Activated gamma-delta T cell treated with anti-CD3 and anti-CD28 coated beads, Interleukin-2, amount 50 U/mL, for 16 hours (primary cell): ENCODE results near the gene CCL16.
"Not testable (repeated sequence)": the region's sequence is repeated elsewhere in the genome, so short reads cannot be mapped to it uniquely, and the experiment has no call there.

Source experiments
- DNase-seq: peaks from one replicate; pipeline ENCODE4 v3.0.0-alpha.2; 2020; ENCODE audit warnings: low read depth

CCL16 gene

DNA sequence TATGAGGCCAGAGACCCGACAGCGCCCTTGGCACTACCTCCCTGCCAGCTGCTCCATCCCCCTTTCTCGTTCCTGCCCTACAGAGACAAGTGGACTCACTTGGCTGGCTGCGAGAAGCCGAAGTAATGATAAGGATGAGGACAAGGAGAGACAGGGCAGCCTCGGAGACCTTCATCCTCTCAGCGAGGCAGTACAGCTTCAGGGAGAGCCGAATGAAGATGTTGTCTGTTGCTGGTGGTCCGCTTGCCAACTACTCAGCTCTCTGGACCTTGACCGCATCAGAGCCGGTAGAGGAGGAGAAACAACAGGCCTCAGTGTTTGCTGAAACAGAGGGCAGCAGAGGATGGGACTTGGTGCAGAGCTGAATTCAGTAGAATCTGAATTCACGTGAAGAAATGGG is at the start of gene CCL16:
Gene CCL16 (minus strand): TSS at position 252 of the 400 bp plus-strand sequence. CDS start 77 bp downstream, at position 175.
- DNase-seq = no peak

- DNase-seq = no peak
Measured at GRCh38 chr17:36030956-36031355, 49.7 kb upstream of the CCL16 start.

GRCh38 chr17:36027761-36028160 is 46.5 kb upstream of the CCL16 start:
- DNase-seq = no peak

- DNase-seq = no peak
Measured at GRCh38 chr17:36024106-36024869, 43.0 kb upstream of the CCL16 start.

GRCh38 chr17:36019423-36019822 is 38.1 kb upstream of the CCL16 start:
- DNase-seq = no peak

DNA sequence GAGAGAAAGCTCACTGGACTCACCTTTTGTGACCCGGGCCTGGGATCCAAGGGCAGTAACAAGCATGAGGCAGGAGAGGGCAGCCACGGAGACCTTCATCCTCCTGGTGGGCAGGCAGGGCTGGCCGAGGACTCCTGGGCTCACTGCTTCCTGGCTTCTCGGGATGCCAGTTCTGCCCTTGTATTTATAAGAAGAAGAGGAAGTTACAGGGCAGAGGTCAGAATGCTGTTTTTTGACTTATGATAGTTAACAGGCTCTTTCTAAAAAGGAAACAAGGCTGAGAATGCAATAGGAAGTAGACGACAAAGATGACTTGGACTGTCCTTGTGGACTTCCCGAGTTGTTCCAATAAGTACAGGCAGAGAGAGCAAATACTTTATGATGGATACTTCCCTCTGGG is 36.5 kb upstream of the CCL16 start, which contains the start of gene CCL23:
Gene CCL23 (minus strand): TSS at position 174 of the 400 bp plus-strand sequence. CDS start 75 bp downstream, at position 99.
- DNase-seq = no peak

GRCh38 chr17:36016555-36016954 is 35.3 kb upstream of the CCL16 start:
- DNase-seq = no peak

DNA sequence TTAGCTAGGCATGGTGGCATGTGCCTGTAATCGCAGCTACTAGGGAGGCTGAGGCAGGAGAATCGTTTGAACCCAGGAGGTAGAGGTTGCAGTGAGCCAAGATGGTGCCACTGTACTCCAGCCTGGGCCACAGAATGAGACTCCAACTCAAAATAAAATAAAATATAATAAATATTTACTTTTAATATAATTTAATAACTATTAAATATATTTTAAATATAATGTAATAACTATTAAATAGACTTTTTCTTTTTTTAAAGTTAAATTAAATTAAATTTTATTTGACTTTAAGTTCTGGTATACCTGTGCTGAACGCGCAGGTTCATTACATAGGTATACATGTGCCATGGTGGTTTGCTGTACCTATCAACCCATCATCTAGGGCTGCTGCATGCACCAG is 34.6 kb upstream of the CCL16 start:
- DNase-seq = not testable (repeated sequence)

- no peak for DNase-seq
Measured at GRCh38 chr17:36014946-36015345, 33.6 kb upstream of the CCL16 start.

GRCh38 chr17:36011201-36011600 is 29.9 kb upstream of the CCL16 start:
- no peak for DNase-seq

- DNase-seq = no peak
Measured at GRCh38 chr17:36008998-36009665, 27.8 kb upstream of the CCL16 start.

GRCh38 chr17:36004594-36005108 is 23.4 kb upstream of the CCL16 start:
- no peak for DNase-seq

DNA sequence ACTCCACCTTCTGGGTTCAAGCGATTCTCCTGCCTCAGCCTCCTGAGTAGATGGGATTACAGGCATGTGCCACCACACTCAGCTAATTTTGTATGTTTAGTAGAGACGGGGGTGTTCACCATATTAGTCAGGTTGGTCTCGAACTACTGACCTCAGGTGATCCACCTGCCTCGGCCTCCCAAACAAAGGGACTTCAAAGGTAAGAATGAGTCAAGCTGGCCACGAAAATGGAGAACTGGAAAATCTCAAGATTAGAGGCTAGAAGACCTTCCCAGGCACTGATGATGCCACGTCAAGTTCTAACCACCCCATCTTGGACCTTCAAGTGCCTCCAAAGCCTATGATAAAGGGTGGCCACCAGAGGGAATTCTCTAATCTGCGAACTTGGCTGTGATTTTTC is 21.3 kb upstream of the CCL16 start:
- no peak for DNase-seq

- no peak for DNase-seq
Measured at GRCh38 chr17:36001862-36002603, 20.7 kb upstream of the CCL16 start.

DNA sequence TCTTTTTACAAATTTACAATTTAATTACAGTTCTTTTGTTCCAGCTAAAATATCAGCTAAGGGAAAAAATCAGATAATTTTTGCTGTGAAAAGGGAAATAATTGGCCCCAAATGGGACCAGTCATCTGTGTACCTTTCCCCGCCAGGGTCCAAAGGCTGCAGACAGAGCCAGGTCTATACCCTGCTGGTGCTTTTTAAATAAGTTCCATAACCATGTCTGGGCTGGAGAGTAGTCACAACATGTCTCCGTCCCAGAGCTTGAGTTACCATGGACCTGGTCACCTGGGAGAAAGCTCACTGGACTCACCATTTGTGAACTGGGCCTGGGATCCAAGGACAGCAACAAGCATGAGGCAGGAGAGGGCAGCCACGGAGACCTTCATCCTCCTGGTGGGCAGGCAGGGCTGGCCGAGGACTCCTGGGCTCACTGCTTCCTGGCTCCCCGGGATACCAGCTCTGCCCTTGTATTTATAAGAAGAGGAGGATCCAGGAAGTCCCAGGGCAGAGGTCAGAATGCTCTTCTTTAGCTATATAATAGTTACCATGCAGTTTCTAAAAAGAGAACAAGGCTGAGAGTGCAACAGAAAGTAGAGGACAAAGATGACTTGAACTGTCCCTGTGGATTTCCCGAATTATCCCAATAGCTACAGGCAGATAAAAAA is 19.9 kb upstream of the CCL16 start, which contains the start of gene CCL15:
Gene CCL15 (minus strand): TSS at position 444 of the 662 bp plus-strand sequence. CDS start 61 bp downstream, at position 383.
- DNase-seq = no peak

GRCh38 chr17:36000732-36001109 is 19.4 kb upstream of the CCL16 start:
- DNase-seq = no peak

DNA sequence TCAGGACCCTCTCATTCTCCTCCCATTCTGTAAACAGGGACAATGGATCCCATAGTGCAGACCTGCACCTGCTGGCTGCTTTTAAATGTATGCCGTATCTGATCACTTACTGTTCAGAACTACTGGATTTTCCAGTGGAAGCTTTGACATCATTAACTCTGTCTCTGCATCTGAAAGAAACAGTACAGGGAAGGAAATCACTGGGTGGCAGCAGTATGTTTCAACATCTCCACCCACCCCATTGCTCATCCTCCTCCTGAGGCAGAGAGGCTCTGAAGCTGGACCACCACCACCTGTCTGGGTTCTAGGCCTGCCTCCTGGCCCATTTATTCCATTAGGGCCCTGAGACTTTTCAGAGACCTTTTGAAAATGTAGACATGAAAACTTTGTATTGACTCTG is 17.5 kb upstream of the CCL16 start:
- DNase-seq = no peak

DNA sequence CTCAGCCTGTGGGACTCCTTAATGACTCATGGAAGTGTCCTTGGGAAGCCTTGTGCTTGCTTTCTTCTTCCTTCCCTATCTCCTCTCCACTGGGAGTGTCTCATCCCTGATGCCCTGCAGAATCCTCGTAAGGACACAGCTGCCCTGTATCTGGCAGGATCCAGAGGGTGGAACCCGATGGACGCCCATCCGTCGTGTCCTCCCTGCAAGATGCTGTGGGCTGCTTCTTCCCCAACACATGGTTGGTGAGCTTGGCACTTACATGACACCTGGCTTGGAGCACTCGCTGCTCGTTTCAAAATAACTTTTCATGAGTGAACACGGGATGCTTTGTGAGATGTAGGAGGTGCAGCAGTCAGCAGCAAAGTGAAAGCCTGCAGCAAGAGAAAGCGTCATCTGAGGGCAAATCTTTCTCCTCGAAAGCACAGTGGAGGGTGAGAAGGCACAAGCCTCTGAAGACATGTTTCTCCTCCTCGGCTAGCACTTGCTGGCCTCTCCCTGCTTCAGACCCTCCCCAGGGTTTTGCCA is 16.8 kb upstream of the CCL16 start:
- DNase-seq = no peak

DNA sequence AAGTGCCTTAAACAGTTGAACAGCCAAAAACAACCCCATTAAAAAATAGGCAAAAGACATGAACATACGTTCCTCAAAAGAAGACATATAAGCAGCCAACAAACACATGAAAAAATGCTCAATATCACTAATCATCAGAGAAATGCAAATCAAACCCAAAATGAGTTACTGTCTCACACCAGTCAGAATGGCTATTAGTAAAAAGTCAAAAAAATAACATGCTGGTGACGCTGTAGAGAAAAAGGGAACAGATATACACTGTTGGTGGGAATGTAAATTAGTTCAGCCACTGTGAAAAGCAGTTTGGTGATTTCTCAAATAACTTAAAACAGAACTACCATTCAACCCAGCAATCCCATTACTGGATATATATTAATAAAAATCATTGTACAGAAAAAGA is 14.0 kb upstream of the CCL16 start:
- not testable (repeated sequence) for DNase-seq

GRCh38 chr17:35991075-35991474 is 9.8 kb upstream of the CCL16 start:
- DNase-seq = no peak

DNA sequence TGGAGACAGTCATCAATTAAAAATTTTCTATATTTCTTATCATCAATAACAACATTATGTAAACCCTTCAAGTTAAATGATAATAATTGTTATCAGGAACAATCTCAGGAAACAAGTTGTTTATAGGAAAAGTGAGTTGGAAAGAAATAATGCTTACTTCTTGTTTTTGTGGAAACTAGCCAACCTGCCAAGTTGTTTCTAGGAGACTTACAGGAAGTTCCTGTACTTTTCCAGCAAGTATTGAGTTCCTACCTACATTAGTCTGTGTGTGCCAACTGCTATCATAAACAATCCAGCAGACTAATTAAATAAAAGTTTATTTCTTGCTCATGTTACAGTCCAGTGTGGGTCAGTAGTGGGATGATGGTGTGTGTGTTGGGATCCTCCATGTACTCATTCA is 6.9 kb upstream of the CCL16 start:
- DNase-seq = no peak

GRCh38 chr17:35986643-35987042 is 5.3 kb upstream of the CCL16 start, which contains the start of gene CCL14:
TSS of gene CCL14 (minus strand) at chr17:35986729. CDS start at chr17:35986649, 80 bp downstream.
- DNase-seq = no peak
